Right atrium auricular region (tissue), 2 donors: ENCODE results near the gene FXYD4. TPM values are rescaled to one million over a fixed set of nuclear protein-coding genes. Genes with fewer than 3 reads are reported as not detected.
"Not testable (repeated sequence)": the region's sequence is repeated elsewhere in the genome, so short reads cannot be mapped to it uniquely, and the experiment has no call there.

ENCODE experiments used
- DNase-seq: peaks from one replicate; pipeline ENCODE4 v3.0.0-alpha.2; 2019; ENCODE audit warnings: low spot score
- H3K27ac ChIP-seq, 2 donors: fragments of 200-600 bp; sonication (generic); 1 replicate in 1 of 2; 2 replicates in 1 of 2; pipeline ENCODE4 v1.5.1; 2016 to 2019
- H3K27me3 ChIP-seq, 2 donors: fragments of 200-600 bp; sonication (generic); one replicate each; pipeline versions ENCODE4 v1.5.1 to v1.6.0; 2017 to 2019
- H3K36me3 ChIP-seq: fragments of 200-600 bp; sonication (generic); one replicate; pipeline ENCODE4 v1.5.1; 2016
- H3K4me1 ChIP-seq, 2 donors: fragments of 200-600 bp; sonication (generic); one replicate each; pipeline versions ENCODE4 v1.5.1 to v1.6.0; 2017 to 2019
- H3K4me3 ChIP-seq, 2 donors: fragments of 200-600 bp; sonication (generic); 1 replicate in 1 of 2; 2 replicates in 1 of 2; pipeline ENCODE4 v1.5.1; 2017 to 2019; ENCODE audit warnings: mild to moderate bottlenecking in 1 of 2, moderate library complexity in 1 of 2
- H3K9me3 ChIP-seq, 2 donors: fragments of 200-600 bp; sonication (generic); one replicate each; pipeline ENCODE4 v1.5.1; 2019
- total RNA-seq, 2 donors: library from RNA; depleted of rRNA; stranded (reverse); fragments of >200 nt; gene quantifications; one replicate each; pipeline ENCODE4 v1.1.0, GENCODE V29; 2016
- TF ChIP-seq, protein P1 (sequence below), 2 donors: fragments of 200-600 bp; sonication (generic); IDR thresholded peaks; one replicate each; pipeline ENCODE4 v1.5.1; 2019; ENCODE audit warnings: antibody characterized with exemption in 2 of 2

The FXYD4 gene
- total RNA-seq, 2 donors from 2014 or later = not detected

DNA sequence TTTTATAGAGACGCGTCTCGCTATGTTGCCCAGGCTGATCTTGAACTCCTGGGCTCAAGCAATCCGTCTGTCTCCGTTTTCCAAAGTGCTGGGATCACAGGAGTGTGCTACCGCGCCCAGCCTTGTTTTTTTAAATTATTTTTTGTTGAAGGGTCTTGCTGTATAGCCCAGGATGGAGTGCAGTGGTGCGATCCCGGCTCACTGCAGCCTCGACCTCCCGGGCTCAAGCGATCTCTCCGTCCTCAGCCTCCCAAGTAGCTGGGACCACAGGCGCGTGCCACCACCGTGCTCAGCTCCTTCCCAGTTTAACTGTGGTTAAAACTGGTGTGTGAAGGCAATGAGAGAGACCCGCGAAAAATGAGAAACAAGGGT lies 48.5 kb downstream of the FXYD4 start:
- Histone ChIP-seq H3K9me3 (no peaks in the 10 kb centered on the region), H3K27ac (peak overlapping the region; percentile 97 to 99), H3K27me3 (no peaks in the 10 kb centered on the region), H3K36me3 (no peaks in the 10 kb centered on the region), H3K4me1 (peaks cover 0 to 15% of the 10 kb centered on the region in 2 donors), H3K4me3 (peak overlapping the region; percentile 50 to 64)
- TF ChIP-seq, protein P1, sequence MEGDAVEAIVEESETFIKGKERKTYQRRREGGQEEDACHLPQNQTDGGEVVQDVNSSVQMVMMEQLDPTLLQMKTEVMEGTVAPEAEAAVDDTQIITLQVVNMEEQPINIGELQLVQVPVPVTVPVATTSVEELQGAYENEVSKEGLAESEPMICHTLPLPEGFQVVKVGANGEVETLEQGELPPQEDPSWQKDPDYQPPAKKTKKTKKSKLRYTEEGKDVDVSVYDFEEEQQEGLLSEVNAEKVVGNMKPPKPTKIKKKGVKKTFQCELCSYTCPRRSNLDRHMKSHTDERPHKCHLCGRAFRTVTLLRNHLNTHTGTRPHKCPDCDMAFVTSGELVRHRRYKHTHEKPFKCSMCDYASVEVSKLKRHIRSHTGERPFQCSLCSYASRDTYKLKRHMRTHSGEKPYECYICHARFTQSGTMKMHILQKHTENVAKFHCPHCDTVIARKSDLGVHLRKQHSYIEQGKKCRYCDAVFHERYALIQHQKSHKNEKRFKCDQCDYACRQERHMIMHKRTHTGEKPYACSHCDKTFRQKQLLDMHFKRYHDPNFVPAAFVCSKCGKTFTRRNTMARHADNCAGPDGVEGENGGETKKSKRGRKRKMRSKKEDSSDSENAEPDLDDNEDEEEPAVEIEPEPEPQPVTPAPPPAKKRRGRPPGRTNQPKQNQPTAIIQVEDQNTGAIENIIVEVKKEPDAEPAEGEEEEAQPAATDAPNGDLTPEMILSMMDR (IDR thresholded peaks at IDR 0.05) = no peak
- DNase-seq = no peak

DNA sequence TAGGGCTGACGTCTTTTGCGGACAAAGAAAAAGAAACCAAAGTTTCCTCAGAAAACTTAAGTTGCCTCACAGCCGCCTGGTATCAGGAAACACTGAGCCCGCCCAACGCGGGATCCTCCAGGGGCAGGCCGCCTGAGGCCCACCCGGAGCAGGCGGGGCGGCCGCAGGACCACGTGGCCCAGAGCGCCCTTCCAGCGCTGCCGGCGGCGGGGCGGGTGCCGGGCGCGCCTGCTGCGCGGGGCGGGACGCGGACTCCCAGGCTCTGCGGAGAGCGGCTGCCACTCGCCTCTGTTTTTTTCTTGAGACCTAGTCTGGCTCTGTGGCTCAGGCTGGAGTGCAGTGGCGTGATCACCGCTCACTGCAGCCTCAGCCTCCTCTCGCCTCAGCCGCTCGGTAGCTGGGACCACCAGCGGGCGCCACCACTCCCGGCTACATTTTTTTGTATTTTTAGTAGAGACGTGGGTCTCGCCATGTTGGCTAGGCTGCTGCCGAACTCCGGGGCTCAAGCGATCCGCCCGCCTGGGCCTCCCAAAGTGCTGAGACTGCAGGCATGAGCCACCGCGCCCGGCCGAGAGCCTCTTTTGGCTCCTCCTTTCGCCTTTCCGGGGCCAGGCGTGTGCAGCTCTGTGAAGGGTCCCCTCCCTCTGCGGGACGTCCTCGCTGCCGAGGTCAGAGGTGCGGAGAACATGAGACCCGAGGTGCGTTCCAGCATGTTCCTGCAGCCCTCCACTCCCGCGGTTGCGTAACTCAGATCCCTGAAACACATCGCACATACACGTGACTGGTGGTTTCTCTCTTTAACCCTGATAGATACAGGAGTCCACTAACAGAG lies 49.1 kb downstream of the FXYD4 start:
- peak overlapping the region; percentile 50 to 64 for H3K4me3 ChIP-seq
- H3K4me1 ChIP-seq = peaks cover 0 to 15% of the 10 kb centered on the region in 2 donors
- H3K27me3 ChIP-seq = no peaks in the 10 kb centered on the region
- peak; percentile 94 for DNase-seq
- peak overlapping the region; percentile 97 to 99 for H3K27ac ChIP-seq
- H3K9me3 ChIP-seq = no peaks in the 10 kb centered on the region
- H3K36me3 ChIP-seq = no peaks in the 10 kb centered on the region
- TF ChIP-seq, protein P1 (IDR thresholded peaks at IDR 0.05) = peak in 1 of 2 donors; percentile 42

- H3K27me3 ChIP-seq = no peaks in the 10 kb centered on the region
- TF ChIP-seq, protein P1 (IDR thresholded peaks at IDR 0.05) = no peak
- H3K9me3 ChIP-seq = no peaks in the 10 kb centered on the region
Measured at GRCh38 chr10:43421201-43421507, 49.7 kb downstream of the FXYD4 start.

DNA sequence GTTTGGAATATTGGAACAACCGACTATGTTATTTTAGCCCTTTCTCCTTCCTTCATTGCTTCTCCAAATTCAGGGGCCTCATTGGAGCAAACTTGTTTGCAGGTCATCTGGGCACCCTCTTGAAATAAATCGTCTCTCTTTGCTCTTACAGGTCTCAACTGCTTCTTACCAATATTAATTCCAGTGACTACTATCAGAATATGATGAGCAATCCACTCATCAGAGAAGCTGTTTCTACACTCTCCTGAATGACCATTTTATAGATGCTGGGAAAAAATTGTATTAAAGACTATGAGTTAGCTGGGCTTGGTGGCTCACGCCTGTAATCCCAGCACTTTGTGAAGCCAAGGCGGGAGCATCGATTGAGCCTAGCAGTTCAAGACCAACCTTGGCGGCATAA lies 50.1 kb downstream of the FXYD4 start:
- TF ChIP-seq, protein P1 (IDR thresholded peaks at IDR 0.05) = no peak
- Histone ChIP-seq H3K36me3 (no peaks in the 10 kb centered on the region), H3K27me3 (no peaks in the 10 kb centered on the region), H3K9me3 (no peaks in the 10 kb centered on the region), H3K27ac (peak overlapping the region; percentile 97 to 99), H3K4me1 (peaks cover 0 to 15% of the 10 kb centered on the region in 2 donors), H3K4me3 (no peak overlapping the region)
- DNase-seq = no peak

More at GRCh38 chr10:43421201-43421507, 49.7 kb downstream of the FXYD4 start:
- DNase-seq = no peak
- H3K27ac ChIP-seq = peak overlapping the region; percentile 97 to 99
- peak overlapping the region; percentile 50 to 64 for H3K4me3 ChIP-seq
- H3K36me3 ChIP-seq = no peaks in the 10 kb centered on the region
- peaks cover 0 to 15% of the 10 kb centered on the region in 2 donors for H3K4me1 ChIP-seq

GRCh38 chr10:43421944-43422343 lies 50.5 kb downstream of the FXYD4 start:
- not testable (repeated sequence) for H3K36me3 ChIP-seq, H3K27me3 ChIP-seq, H3K9me3 ChIP-seq, DNase-seq, H3K4me3 ChIP-seq
- H3K27ac ChIP-seq = peak overlapping the region; percentile 97 to 99
- H3K4me1 ChIP-seq = peaks cover 0 to 15% of the 10 kb centered on the region in 2 donors

DNA sequence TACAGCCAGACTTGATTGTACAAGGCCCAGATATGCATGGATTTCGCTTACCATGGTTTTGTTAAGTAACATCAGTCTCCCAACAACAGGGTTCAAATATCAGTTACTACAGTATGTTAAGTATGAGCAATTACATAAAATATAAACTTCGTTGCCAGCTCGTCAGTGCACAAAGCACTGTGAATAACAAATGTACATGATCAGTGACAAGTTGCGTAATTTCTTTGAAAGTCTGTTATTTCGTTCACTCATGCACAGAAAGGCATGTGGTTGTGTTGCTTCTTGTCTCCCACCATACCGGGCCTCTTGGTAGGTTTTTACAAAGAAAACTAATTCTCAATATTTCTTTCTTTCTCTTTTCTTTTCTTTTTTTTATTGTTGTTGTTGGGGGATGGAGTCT lies 53.0 kb downstream of the FXYD4 start:
- no peaks in the 10 kb centered on the region for H3K36me3 ChIP-seq
- no peak for DNase-seq
- no peak overlapping the region for H3K4me3 ChIP-seq
- peaks cover 0 to 15% of the 10 kb centered on the region in 2 donors for H3K4me1 ChIP-seq
- TF ChIP-seq, protein P1 (IDR thresholded peaks at IDR 0.05) = no peak
- no peaks in the 10 kb centered on the region for H3K27me3 ChIP-seq
- no peak overlapping the region for H3K27ac ChIP-seq
- H3K9me3 ChIP-seq = no peaks in the 10 kb centered on the region

Other genes with a start within 250 kb of the FXYD4 start
- 10 to 100 TPM; 10.0 to 14.9 TPM for gene CSGALNACT2, start 233.2 kb upstream of the FXYD4 start, total RNA-seq
- 1 to 10 TPM; 2.9 to 3.0 TPM for gene RASGEF1A, start 104.6 kb upstream of the FXYD4 start, total RNA-seq
- gene HNRNPF, start 37.5 kb downstream of the FXYD4 start, total RNA-seq = 10 to 100 TPM; 57.8 to 78.7 TPM
- 1 to 10 TPM; 3.9 to 4.9 TPM for gene ZNF487, start 65.5 kb downstream of the FXYD4 start, total RNA-seq
- gene ZNF239, start 203.0 kb downstream of the FXYD4 start, total RNA-seq = 1 to 10 TPM; 2.2 to 4.4 TPM
- 1 to 10 TPM in 1 of 2 donors, under 1 TPM in 1; 0.98 to 1.1 TPM for gene ZNF485, start 234.8 kb downstream of the FXYD4 start, total RNA-seq